NCI-H748 (cell line): ENCODE results near the gene TRPC4.
"Not testable (repeated sequence)": the region's sequence is repeated elsewhere in the genome, so short reads cannot be mapped to it uniquely, and the experiment has no call there.

Experiments
- DNase-seq: peaks from one replicate; lab custom pipeline; 2025; ENCODE audit not compliant: unreplicated experiment; lab: John Stamatoyannopoulos, UW

The TRPC4 gene

DNA sequence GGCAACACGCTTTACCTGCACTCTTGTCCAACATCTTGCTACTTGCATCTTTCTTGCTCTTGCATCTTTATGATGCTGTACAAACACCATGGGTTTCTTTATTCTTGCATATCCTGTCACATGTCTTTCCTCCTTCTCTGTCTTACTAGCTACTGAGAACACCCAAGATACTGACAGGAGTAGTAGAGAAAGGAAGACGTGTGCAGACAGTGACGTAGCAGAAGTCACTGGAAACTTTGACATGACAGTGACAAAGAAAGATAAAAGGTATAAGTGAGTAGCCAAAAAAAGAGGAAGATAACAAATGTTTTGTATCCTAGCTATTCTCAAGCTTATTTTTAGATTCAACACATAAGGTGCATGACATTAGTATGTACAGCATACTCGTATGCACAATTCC lies 34.2 kb downstream of the TRPC4 start:
- DNase-seq, result no peak

DNA sequence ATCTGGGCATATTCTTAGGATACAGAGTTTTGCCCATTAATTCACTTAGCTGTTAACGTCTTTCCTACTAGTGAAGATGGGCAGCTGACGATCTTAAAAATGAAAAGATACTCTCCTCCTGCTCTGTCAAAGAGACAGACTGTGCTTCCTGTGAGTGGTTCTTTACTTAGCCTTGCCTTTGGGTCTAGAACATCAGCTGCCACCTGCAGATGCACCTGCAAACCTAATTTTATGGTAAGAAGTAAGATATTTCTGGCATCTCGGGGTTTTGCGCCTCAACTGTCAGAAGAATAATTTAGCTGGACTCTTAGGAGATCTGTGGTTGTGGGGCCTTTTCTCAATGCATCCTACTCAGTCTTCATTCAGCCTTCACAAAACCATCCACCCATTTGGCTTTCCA lies 36.2 kb downstream of the TRPC4 start:
- DNase-seq, result no peak

DNA sequence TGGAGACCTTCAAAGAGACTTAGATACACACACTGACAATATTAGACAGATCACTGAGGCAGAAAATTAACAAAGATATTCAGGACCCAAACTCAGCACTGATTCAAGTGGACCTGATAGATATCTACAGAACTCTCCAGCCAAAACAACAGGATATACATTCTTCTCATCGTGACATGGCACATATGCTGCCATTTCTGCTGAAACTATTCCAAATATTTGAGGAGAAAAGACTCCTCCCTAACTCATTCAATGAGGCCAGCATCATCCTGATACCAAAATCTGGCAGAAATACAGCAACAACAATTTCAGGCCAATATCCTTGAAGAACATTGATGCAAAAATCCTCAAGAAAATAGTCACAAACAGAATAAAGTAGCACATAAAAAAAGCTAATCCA lies 53.3 kb downstream of the TRPC4 start:
- no peak for DNase-seq

DNA sequence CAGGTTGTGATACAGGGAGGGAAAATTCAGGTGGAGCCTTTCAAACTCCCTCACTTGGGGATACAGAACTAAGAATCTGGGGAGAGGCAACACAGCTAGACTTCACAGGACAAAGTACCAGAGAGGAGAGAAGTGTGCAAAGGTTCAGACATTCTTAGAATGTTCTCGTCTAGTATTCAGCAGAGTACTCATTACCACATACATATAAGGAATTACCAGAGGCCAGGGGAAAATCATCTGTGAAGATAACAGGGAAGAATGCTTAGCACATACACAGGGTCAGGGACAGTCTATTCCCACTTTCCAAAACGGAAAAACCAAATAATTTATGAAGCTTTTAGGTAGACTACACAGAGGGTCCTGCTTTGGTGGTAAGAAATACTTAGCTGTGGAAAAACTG lies 58.1 kb downstream of the TRPC4 start:
- no peak for DNase-seq

DNA sequence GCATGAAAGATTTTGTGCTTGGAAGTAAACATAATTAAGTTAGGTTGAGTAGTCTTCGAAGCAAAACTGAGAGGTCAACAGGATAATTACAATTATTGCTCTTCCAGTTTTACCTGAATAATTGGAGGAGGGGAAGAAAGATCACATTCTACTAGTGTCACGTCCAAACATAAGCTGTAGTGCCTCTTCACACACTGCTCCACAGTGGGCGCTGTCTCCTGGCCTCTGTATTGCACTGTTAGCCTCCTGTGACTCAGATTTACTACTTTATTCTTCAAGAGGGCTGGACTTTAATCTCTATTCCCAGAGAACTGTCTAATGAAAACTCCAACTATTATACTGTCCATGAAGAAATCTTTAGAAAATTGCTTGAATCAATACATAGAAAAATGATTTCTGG lies 62.9 kb downstream of the TRPC4 start:
- peak; percentile 25 for DNase-seq

DNA sequence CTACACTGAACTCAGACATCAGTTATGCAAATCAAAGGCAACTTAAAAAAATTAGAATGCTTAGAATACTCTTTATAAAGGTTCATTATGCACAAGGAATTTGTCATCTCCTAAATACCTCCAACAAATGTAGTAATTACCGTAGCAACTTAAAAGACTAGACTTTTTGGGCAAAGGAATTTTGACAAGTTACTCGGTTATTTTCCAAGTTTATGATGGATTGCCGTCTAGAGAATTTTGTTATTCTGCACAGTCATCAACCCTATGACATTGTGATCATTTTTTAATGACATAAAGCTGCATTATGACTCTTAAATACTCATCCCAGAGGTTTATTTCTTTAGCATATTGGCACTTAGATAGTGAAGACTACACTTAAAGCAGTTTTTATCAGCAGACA lies 71.9 kb downstream of the TRPC4 start:
- no peak for DNase-seq

DNA sequence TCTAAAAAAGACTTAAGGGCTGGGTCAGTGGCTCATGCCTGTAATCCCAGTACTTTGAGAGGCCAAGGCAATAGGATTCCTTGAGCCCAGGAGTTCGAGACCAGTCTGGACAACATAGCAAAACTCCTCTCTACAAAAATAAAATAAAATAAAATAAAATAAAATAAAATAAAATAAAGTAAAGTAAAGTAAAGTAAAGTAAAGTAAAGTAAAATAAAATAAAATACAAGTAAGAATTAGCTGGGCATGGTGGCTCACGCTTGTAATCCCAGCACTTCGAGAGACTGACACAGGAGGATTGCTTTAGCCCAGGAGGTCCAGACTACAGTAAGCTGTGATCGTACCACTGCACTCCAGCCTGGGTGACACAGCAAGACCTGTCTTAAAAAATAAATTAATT lies 72.8 kb downstream of the TRPC4 start:
- DNase-seq, result not testable (repeated sequence)

DNA sequence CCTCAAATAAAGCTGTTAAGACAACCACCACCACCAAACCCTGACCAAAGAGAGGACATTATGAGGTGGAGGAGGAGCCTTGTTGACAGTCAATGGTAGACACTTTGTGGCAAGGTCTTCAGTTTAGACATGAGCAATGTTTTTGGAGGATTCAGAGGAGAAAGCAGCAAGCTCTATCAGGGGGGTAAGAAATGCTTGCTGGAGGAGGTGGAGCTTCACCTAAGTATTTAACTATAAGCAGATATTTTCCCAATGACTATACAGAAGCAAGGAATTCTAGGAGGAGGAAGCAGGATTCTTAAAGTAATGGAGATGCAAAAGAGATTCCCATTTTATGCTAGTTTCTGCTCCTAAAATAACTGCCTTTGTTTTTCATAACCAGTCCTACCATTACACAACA lies 74.2 kb downstream of the TRPC4 start:
- no peak for DNase-seq

DNA sequence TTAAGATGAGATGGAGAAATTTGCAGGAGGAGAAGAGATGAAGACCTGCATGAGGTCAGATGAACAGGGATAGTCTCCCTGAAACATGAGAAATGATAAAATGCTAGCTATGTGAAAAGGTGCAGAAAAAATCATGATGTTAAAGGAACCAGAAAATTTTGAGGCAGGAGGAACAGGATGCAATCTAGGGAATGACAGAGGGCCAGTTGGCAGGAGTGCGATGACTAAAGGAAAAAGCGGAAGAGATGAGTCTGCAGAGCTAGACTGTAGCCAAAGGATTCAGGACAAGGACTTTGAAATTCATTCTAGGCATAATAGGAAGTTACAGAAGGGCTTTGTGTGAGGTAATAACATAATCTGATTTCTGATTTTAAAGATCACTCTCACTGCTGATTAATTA lies 77.9 kb downstream of the TRPC4 start:
- DNase-seq, result no peak

DNA sequence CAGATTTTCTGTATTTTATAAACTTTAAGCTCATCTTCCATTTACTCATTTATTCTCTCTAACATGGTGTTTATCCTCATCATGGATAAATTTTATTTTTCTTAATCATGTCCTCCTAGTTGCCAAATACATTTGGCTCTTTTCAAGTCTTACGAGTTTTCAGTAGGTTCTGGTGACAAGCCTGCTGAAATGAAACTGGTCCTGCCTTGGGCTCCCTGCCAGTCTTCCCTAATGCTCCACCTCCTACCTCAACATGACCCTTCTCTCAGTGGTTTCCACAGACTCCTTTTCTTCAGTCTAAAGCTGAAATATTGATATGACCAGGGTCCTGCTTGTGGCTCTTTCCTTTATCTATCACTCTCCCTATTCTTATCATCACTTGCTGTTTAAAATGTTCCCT lies 81.2 kb downstream of the TRPC4 start:
- no peak for DNase-seq

DNA sequence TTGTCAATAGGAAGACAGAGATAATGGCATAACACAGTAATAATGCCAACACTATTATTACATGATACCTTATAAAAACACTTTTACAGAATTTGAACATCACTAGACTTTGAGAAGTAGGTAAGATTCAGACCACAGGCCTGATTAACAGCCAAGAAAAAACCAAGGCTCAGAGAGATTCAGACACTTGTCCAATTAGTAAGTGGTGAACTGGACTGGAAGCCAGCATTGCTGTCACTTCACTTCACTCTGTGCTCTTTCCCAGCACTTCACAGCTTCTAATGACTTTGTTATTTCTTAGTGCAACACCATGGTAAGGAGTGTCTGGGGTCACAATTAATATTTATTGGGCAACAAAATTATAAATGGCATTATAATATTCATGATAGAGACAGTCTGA lies 91.9 kb downstream of the TRPC4 start:
- DNase-seq, result no peak

DNA sequence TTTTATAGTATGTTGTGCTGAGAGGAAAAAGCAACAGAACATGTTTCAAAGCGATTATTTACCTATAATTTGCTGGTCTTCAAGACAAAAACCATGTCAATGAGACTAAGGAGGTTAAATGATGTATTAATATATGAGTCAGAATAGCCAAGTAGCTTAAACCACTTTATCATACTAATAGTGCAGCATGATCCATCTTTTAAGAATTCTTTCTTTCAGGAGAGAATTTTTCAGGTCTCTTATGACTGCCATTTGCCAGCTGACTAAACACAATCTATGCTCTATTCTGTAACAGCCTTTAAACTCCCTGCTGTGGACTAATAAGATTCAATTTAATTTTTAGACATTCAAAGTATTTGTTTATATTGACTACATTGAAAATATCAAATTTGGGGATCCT lies 93.7 kb downstream of the TRPC4 start:
- peak; percentile 14 for DNase-seq

DNA sequence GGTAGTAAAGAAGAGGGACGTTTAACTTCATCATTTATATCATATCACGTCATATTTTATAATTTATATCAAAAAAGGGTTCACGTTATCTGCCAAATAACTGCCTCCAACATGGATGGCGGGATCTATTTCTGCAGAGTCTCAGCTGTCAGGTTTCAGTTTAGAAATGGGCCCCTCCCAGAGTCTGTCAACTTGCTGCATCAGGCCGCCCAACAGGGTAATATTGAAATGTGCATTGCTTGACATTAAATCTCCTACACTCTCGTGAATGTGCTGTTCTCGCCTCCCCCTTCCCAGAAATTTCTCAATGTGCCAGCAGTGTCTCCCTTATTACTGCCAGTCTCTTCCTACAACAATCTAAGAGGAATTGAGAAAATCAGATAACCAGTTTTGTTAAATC lies 96.9 kb downstream of the TRPC4 start:
- DNase-seq, result no peak

DNA sequence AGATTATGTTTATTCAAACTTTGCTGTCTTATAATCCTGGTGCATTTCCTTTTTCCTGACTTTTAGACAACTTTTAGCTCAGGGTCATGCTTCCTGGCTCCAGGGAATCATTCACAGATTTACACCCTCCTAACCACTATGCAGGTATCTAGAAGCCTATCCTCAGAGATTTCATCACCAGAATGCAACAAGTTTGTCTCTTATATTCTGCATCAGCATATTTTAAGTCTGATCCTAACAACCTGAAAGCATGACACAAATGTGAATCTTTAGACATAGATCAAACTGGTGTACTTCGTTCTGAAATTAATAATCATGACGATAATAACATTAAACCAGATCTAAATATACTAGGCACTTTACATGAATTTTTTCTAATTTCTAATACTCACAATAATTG lies 100.0 kb downstream of the TRPC4 start:
- no peak for DNase-seq

DNA sequence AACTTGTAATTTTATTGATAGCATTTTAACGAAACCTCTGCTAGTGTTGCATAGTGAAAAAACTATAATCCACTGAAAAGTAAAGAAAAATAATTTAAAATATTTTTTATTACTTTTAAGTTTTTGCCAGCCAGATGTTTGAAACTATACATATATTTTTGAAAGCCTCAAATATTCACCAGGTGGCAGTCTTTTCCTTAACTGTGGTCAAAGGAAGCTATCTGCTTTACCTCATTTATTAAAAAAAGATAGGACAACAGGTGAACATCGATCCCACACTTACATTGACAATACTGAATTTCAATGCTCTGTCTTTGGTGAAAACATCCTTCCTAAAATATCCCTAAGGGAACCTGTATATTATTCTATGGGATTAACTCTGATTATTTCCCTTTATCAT lies 100.5 kb downstream of the TRPC4 start:
- peak; percentile 49 for DNase-seq

DNA sequence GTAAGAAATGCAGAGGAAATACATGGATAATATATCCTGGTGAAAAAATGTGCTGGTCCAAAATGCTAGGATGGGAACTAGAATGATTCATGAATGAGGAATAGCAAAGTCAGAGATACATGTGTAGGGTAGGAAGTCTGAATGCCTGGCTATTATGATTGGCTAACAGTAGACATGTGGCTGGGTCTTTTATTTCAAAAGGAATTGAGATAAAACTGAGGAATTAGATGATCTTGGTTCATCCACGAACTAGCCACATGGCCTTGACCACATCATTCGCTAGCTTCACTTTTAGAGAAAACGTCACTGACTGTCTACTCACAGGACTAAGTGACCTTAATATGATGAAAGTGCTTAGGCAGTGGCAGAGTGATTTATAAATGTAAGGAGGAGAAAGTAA lies 103.1 kb downstream of the TRPC4 start:
- no peak for DNase-seq

DNA sequence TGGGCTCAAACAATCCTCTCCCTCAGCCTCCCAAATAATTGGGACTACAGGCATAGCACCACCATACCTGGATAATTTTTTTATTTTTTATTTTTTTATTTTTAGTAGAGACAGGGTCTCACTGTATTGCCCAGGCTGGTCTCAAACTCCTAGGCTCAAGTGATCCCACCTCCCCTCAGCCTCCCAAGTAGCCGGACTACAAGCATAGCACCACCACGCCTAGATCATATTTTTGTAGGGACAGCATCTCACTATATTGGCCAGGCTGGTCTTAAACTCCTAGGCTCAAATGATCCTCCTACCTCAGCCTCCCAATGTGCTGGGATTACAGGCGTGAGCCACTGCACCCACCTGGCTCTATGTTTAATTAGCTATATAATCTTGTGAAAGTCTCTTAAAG lies 114.2 kb downstream of the TRPC4 start:
- no peak for DNase-seq

DNA sequence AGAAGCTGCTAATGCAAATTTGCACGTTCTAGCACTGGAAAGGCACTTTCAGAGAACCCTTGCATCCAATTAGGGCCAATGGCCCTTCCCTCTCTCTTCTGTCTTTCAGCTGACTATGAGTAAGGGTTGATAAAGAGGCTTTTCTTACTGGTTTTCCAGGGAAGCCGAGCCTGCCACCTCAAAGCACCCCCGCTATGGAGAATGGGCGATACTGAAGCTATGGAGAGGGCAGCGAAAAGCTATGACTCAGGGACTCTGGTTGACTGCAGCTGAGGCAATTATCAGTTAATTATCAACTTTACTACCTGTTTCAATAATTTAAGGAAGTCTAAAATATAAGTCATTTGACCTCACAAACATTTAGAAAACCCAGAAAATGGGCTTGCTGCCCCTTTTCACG lies 115.8 kb downstream of the TRPC4 start:
- DNase-seq, result no peak

DNA sequence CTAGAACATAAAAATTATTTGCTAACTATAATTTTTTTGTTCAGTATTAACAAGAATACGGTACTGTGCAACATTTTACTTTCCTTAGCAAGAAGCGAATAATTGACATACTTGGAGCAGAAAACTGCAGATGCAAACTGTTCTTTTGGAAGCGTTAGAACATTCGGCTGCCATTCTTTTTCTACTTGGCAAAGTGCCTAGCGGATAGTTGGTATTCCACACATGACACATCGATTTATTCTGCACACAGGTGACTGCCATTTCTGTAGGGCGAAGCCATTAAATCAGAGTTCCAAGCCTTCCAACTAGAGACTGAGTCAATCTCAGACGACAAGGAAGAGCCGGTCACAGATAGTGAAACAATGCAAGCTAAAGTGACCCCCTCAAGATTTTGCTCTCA lies 117.4 kb downstream of the TRPC4 start:
- DNase-seq, result no peak

DNA sequence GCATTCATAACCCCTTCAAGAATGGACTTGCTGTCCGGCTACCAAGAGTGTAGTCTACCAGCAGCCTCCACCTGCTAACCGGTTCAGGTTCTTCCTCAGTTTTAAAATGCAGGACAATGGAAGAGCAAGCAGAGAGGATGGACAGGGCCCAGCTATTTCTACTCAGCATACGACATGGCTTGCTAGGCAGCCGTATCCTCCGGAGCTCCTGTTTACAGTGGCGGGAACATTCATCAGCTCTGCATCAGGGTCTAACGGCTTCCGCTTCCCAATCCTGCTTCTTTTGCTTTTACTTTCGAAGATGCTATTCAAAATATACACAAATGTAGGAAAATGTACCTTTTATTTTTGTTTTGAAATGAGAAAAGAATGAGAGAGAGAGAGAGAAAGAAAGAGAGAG lies 118.5 kb downstream of the TRPC4 start:
- no peak for DNase-seq

DNA sequence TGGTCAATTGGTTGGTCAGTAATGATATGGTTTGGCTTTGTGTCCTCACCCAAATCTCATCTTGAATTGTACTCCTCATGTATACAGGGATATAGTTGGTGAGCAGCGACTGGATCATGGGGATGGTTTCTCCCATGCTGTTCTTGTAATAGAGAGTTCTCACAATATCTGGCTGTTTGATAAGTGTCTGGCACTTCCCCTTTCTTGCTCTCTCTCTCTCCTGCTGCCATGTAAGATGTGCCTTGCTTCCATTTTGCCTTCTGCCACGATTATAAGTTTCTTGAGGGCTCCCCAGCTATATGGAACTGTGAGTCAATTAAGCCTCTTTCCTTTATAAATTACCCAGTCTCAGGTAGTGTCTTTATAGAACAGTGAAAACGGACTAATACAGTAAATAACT lies 120.7 kb downstream of the TRPC4 start:
- no peak for DNase-seq

DNA sequence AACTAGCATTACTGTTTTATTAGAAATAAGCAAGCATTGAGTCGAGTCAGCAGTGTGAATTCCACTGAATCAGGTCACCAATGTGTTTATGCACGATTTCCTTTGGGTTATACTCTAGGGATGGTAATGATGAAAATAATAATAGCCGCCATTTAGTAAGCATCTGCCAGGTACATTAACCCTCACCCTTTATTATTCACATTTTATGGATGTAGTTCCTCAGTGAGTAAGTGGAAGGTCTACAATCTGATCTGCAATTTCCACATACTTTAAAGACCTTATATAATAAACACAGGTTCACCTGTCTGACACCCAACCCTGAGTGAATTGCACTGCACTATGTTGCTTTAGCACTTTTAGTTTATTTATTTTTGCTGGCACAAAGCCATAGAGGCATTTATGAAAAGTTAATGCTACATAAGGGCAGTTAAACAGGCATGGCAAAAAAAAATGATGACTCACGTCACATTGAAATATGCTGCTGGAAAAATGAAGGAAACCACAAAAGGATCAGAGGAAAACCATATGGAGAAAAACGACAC lies 122.4 kb downstream of the TRPC4 start:
- DNase-seq, result peak; percentile 99

DNA sequence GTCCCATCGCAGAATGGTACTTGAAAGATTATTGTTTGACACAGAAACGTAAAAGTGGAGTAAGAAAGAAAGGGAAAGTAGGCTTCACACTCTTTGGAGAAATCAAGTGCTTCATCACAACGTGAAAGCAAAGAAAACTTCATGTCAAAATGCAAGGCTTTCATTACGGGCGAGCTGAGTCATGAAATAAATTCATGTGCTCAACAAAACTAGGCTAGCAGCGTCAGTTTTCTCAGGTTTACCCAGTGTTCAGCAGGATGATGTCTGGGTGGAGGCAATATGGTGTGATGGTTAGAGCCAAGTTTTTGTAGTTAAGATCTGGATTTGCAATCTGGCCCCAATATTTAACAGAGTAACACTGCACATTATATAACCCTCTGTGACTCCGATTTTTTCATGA lies 128.0 kb downstream of the TRPC4 start:
- DNase-seq, result no peak

DNA sequence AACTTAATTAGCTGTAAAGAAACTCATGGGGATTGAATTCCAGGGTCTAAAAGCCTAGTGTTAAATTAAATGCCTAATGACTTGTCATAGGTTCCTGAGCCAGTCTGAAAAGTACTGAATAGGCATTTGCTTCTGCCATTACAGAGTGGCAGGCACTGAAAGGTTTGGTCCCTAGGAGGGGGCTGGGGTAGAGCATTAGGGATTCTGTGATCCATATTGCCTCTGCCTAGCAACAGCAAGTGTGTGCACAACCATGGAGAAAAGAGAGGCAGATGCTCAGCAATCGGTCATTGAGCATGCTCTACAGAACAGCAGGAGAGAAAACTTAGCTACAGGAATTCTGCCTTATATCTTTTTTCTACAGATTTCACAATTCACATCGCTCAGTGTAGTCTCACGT lies 133.5 kb downstream of the TRPC4 start:
- DNase-seq, result no peak
